LoVo (cell line): Measurements from ENCODE around the gene PHKA2.
A peak's percentile ranks its signal among the peaks of the same experiment; 100 is the strongest.

ENCODE experiments used
- DNase-seq: peaks from one replicate; pipeline ENCODE4 v3.0.0-alpha.2; 2016; ENCODE audit warnings: low spot score

Gene PHKA2

GRCh38 chrX:18889346-18890048 lies 94.4 kb downstream of the PHKA2 start:
- no peak for DNase-seq

- no peak for DNase-seq
These were observed 95.6 kb downstream of the PHKA2 start for GRCh38 chrX:18888281-18888680.

- no peak for DNase-seq
These were observed 96.1 kb downstream of the PHKA2 start for GRCh38 chrX:18887825-18888212.

- DNase-seq = no peak
These were observed 96.6 kb downstream of the PHKA2 start for GRCh38 chrX:18887177-18887824.

- DNase-seq = peak; percentile 65
These were observed 97.4 kb downstream of the PHKA2 start for GRCh38 chrX:18886344-18887161.

- no peak for DNase-seq
These were observed 97.9 kb downstream of the PHKA2 start for GRCh38 chrX:18886005-18886343.

- DNase-seq = no peak
These were observed 98.4 kb downstream of the PHKA2 start for GRCh38 chrX:18885328-18886004.

- no peak for DNase-seq
These were observed 99.0 kb downstream of the PHKA2 start for GRCh38 chrX:18884916-18885315.

GRCh38 chrX:18883961-18884765 lies 99.8 kb downstream of the PHKA2 start:
- DNase-seq = no peak

GRCh38 chrX:18883234-18883960 lies 100.5 kb downstream of the PHKA2 start:
- DNase-seq = no peak

GRCh38 chrX:18879144-18879543 lies 104.8 kb downstream of the PHKA2 start:
- no peak for DNase-seq

GRCh38 chrX:18877469-18877868 lies 106.4 kb downstream of the PHKA2 start:
- no peak for DNase-seq

- peak; percentile 2 for DNase-seq
These were observed 108.5 kb downstream of the PHKA2 start for GRCh38 chrX:18875256-18875878.

- no peak for DNase-seq
These were observed 109.2 kb downstream of the PHKA2 start for GRCh38 chrX:18874560-18875255.

- no peak for DNase-seq
These were observed 110.1 kb downstream of the PHKA2 start for GRCh38 chrX:18873836-18874235.

- DNase-seq = peak; percentile 1
These were observed 110.6 kb downstream of the PHKA2 start for GRCh38 chrX:18873189-18873791.

- DNase-seq = no peak
These were observed 111.3 kb downstream of the PHKA2 start for GRCh38 chrX:18872621-18873020.

- DNase-seq = no peak
These were observed 111.9 kb downstream of the PHKA2 start for GRCh38 chrX:18871970-18872369.

- no peak for DNase-seq
These were observed 112.6 kb downstream of the PHKA2 start for GRCh38 chrX:18871161-18871890.
